ENCODE results near the gene CACNA1A.

The CACNA1A gene

DNA sequence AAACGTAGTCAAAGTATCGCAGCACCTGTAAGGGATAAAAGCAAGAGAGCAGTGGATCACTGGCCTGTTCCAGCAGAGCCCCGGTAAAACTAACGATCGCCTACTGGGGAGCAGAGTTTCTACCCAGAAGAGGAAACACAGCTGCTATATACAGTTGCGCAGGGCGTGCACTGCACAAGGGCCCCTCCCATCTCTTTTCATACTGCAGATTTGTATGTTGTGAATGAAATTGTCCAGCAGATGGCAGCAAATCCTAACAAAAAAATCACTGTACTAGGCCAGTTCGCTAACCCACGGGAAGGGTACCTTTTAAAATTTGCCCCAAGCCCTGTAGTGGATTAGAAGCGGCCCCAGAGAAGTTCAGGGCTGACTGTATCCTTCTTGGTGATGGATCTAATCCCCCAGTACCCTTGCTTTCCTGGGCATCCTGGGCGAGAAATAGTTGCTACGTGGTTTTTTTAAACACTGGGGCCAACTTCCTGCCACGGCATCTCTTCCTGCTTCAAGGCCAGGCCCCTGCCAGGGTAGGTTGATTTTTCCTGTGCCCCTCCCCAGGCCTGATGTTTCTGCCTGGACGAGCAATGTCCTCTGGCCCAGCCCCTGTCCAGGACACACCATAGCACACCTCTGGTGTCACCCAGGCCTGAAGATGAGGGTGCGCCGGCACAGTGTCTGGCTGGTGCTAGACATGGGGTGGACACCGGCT, 229.0 kb downstream of the CACNA1A start:
- no peak overlapping the region for H3K27ac ChIP-seq (replicated peaks)
- TF ChIP-seq SPI1 (IDR thresholded peaks at IDR 0.05; ENCODE audit: borderline replicate concordance, low read depth) (no peak), POLR2AphosphoS5 (IDR thresholded peaks at IDR 0.05; ENCODE audit: low read depth) (no peak), GABPA (IDR thresholded peaks at IDR 0.05; ENCODE audit: low read depth) (no peak)
- peak; percentile 49 to 67 for DNase-seq (ENCODE audit: low read depth in 1 of 2, low spot score in 1 of 2)
- no peak overlapping the region for H3K4me3 ChIP-seq (replicated peaks; ENCODE audit: insufficient read depth, low read length)
- H3K27me3 ChIP-seq (ENCODE audit: insufficient read depth, poor library complexity, severe bottlenecking), result peaks cover 2% of the 10 kb centered on the region

DNA sequence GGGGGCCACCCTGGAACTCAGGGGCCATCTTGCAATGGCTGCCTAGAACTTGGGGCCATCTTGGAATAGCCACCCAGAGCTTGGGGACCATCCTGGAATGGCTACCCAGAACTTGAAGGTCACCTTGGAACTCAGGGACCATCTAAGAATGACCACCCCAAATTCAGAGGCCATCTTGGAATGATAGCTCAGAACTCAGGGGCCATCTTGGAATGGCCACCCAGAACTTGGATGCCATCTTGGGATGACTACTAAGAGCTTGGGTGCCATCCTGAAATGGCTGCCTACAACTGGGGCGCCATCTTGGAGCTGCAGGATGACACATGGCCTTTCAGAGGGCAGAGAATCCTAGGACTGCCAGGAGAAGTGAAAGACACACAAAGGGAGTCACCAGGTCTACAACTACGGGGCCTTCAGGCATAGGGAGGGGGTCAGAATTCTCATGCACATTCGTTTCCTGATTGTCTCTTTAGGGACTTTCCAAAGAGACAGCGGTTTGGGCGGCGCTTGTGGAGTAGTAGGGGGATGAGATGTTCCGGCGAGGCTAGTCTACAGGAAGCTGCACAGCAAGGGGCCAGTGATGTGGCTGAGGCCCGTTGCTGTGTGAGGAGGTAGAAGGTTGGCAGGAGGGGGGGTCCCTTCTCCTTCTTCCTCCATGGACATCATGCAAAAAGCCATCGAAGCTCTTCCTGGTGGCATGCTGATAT, 231.1 kb downstream of the CACNA1A start:
- TF ChIP-seq POLR2AphosphoS5 (IDR thresholded peaks at IDR 0.05; ENCODE audit: low read depth) (no peak), SPI1 (IDR thresholded peaks at IDR 0.05; ENCODE audit: borderline replicate concordance, low read depth) (no peak), GABPA (IDR thresholded peaks at IDR 0.05; ENCODE audit: low read depth) (no peak)
- TF ChIP-seq, protein P1, sequence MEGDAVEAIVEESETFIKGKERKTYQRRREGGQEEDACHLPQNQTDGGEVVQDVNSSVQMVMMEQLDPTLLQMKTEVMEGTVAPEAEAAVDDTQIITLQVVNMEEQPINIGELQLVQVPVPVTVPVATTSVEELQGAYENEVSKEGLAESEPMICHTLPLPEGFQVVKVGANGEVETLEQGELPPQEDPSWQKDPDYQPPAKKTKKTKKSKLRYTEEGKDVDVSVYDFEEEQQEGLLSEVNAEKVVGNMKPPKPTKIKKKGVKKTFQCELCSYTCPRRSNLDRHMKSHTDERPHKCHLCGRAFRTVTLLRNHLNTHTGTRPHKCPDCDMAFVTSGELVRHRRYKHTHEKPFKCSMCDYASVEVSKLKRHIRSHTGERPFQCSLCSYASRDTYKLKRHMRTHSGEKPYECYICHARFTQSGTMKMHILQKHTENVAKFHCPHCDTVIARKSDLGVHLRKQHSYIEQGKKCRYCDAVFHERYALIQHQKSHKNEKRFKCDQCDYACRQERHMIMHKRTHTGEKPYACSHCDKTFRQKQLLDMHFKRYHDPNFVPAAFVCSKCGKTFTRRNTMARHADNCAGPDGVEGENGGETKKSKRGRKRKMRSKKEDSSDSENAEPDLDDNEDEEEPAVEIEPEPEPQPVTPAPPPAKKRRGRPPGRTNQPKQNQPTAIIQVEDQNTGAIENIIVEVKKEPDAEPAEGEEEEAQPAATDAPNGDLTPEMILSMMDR (IDR thresholded peaks at IDR 0.05; ENCODE audit: insufficient read depth, low read length), result no peak
- TF ChIP-seq, protein P2, sequence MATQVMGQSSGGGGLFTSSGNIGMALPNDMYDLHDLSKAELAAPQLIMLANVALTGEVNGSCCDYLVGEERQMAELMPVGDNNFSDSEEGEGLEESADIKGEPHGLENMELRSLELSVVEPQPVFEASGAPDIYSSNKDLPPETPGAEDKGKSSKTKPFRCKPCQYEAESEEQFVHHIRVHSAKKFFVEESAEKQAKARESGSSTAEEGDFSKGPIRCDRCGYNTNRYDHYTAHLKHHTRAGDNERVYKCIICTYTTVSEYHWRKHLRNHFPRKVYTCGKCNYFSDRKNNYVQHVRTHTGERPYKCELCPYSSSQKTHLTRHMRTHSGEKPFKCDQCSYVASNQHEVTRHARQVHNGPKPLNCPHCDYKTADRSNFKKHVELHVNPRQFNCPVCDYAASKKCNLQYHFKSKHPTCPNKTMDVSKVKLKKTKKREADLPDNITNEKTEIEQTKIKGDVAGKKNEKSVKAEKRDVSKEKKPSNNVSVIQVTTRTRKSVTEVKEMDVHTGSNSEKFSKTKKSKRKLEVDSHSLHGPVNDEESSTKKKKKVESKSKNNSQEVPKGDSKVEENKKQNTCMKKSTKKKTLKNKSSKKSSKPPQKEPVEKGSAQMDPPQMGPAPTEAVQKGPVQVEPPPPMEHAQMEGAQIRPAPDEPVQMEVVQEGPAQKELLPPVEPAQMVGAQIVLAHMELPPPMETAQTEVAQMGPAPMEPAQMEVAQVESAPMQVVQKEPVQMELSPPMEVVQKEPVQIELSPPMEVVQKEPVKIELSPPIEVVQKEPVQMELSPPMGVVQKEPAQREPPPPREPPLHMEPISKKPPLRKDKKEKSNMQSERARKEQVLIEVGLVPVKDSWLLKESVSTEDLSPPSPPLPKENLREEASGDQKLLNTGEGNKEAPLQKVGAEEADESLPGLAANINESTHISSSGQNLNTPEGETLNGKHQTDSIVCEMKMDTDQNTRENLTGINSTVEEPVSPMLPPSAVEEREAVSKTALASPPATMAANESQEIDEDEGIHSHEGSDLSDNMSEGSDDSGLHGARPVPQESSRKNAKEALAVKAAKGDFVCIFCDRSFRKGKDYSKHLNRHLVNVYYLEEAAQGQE (IDR thresholded peaks at IDR 0.05; ENCODE audit: insufficient replicate concordance, low read depth), result no peak
- no peaks in the 10 kb centered on the region for H3K27me3 ChIP-seq (ENCODE audit: insufficient read depth, poor library complexity, severe bottlenecking)
- no peak overlapping the region for H3K4me3 ChIP-seq (replicated peaks; ENCODE audit: insufficient read depth, low read length)
- no peak overlapping the region for H3K27ac ChIP-seq (replicated peaks)
- DNase-seq (ENCODE audit: low read depth in 1 of 2, low spot score in 1 of 2), result no peak

DNA sequence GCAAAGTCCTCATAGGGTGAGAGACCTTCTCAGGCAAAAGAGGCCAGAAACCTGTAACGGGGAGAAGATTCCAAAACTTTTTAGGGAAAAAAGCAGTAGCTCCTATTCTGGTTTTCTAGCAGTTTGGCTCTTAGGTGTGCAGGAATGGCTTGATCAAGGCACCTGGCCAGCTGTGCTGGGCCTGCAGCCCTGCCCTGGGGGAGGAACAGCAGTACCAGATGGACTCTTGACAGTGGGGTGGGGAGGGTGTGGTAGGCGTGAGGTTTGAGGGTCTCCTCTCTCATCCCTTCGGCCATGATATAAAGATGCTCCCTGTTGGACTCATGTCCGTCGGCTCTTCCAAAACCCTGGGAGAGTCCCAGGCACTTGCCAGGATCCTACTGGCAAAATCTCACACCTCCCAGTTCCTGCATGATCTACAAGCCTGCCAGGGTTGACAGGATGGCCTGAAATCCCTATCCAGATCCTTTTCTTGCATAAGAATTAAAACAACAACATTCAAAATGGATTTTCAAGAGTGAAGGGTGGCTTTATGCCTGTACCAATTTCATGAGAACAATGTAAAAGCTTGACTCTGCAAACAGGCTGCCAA, 235.7 kb downstream of the CACNA1A start:
- no peak overlapping the region for H3K4me3 ChIP-seq (replicated peaks; ENCODE audit: insufficient read depth, low read length)
- H3K27ac ChIP-seq (replicated peaks), result no peak overlapping the region
- TF ChIP-seq, protein P1 (IDR thresholded peaks at IDR 0.05; ENCODE audit: insufficient read depth, low read length), result no peak
- TF ChIP-seq GABPA (IDR thresholded peaks at IDR 0.05; ENCODE audit: low read depth) (no peak), POLR2AphosphoS5 (IDR thresholded peaks at IDR 0.05; ENCODE audit: low read depth) (no peak), SPI1 (IDR thresholded peaks at IDR 0.05; ENCODE audit: borderline replicate concordance, low read depth) (no peak)
- TF ChIP-seq, protein P2 (IDR thresholded peaks at IDR 0.05; ENCODE audit: insufficient replicate concordance, low read depth), result no peak
- H3K27me3 ChIP-seq (ENCODE audit: insufficient read depth, poor library complexity, severe bottlenecking), result no peaks in the 10 kb centered on the region
- DNase-seq (ENCODE audit: low read depth in 1 of 2, low spot score in 1 of 2), result no peak

DNA sequence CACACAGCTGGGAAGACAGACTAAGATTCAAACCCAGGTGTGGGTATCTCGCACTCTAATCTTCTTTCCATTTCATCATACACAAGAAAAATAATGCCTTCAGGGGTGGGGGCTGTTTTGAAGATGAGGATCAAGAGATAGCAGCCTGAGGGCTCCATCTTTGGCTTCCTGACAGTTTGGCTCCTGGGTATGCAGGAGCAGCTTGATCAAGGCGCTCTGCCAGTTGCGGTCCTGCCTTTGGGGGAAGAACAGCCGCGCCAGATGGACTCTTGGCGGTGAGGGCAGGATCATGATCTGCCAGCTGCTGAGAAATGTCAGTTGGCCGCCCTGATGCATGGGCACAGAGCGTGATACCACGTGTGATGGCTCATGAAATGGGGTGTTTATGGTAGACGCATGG, 236.9 kb downstream of the CACNA1A start:
- H3K27me3 ChIP-seq (ENCODE audit: insufficient read depth, poor library complexity, severe bottlenecking), result no peaks in the 10 kb centered on the region
- no peak overlapping the region for H3K27ac ChIP-seq (replicated peaks)
- DNase-seq (ENCODE audit: low read depth in 1 of 2, low spot score in 1 of 2), result no peak
- TF ChIP-seq POLR2AphosphoS5 (IDR thresholded peaks at IDR 0.05; ENCODE audit: low read depth), result no peak
- TF ChIP-seq SPI1 (IDR thresholded peaks at IDR 0.05; ENCODE audit: borderline replicate concordance, low read depth), result no peak
- TF ChIP-seq, protein P1 (IDR thresholded peaks at IDR 0.05; ENCODE audit: insufficient read depth, low read length), result no peak
- TF ChIP-seq, protein P2 (IDR thresholded peaks at IDR 0.05; ENCODE audit: insufficient replicate concordance, low read depth), result no peak
- no peak for TF ChIP-seq GABPA (IDR thresholded peaks at IDR 0.05; ENCODE audit: low read depth)
- H3K4me3 ChIP-seq (replicated peaks; ENCODE audit: insufficient read depth, low read length), result no peak overlapping the region
